ENCODE measurements around the gene ACTN4. TPM values are rescaled to one million over a fixed set of nuclear protein-coding genes. Genes with fewer than 3 reads are reported as not detected.

ACTN4 gene
- total and polyA plus RNA-seq, 2 experiments from 2014 or later: 68.9 to 427 TPM

GRCh38 chr19:38729653-38730469, 82.4 kb downstream of the ACTN4 start:
- Mint-ChIP-seq H3K27me3 (ENCODE audit: insufficient read depth, low read depth, poor library complexity) (peaks cover 38% of the 10 kb centered on the region), H3K9me3 (no peaks in the 10 kb centered on the region), H3K4me1 (peaks cover 17% of the 10 kb centered on the region), H3K4me3 (no peak overlapping the region; the same call in 2 of the 3 replicates), H3K36me3 (ENCODE audit: low read depth) (peaks cover 55% of the 10 kb centered on the region), H3K27ac (peak overlapping the region; percentile 92)
- peaks cover 17% of the 10 kb centered on the region for H3K36me3 ChIP-seq (ENCODE audit: insufficient read depth)
- peaks cover 9% of the 10 kb centered on the region for H3K4me1 ChIP-seq (ENCODE audit: insufficient read depth)
- peaks cover 6% of the 10 kb centered on the region for H4K20me1 ChIP-seq (replicated peaks; ENCODE audit: insufficient read depth)
- no peaks in the 10 kb centered on the region for H3K27me3 ChIP-seq (ENCODE audit: insufficient read depth)
- peak; percentile 89 for ATAC-seq
- peak; percentile 91 for DNase-seq (ENCODE audit: low spot score)
- no peak overlapping the region for H3K27ac ChIP-seq (ENCODE audit: low read depth)
- H3K9me2 ChIP-seq (ENCODE audit: insufficient read depth): no peaks in the 10 kb centered on the region
- H3K4me2 ChIP-seq: no peak overlapping the region
- TF ChIP-seq ZNF331 (CRISPR knock-in tag; IDR thresholded peaks at IDR 0.05; ENCODE audit: low read depth) (no peak), POLR2AphosphoS5 (IDR thresholded peaks at IDR 0.05; ENCODE audit: low read depth) (peak; percentile 30; the same call in 1 of the 2 replicates)
- TF ChIP-seq, protein P1, sequence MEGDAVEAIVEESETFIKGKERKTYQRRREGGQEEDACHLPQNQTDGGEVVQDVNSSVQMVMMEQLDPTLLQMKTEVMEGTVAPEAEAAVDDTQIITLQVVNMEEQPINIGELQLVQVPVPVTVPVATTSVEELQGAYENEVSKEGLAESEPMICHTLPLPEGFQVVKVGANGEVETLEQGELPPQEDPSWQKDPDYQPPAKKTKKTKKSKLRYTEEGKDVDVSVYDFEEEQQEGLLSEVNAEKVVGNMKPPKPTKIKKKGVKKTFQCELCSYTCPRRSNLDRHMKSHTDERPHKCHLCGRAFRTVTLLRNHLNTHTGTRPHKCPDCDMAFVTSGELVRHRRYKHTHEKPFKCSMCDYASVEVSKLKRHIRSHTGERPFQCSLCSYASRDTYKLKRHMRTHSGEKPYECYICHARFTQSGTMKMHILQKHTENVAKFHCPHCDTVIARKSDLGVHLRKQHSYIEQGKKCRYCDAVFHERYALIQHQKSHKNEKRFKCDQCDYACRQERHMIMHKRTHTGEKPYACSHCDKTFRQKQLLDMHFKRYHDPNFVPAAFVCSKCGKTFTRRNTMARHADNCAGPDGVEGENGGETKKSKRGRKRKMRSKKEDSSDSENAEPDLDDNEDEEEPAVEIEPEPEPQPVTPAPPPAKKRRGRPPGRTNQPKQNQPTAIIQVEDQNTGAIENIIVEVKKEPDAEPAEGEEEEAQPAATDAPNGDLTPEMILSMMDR (conservative IDR thresholded peaks at IDR 0.05; ENCODE audit: low read depth in 2 of 2): peak; percentile 78 to 96
- peaks cover 26% of the 10 kb centered on the region; the same call in 1 of the 2 replicates for H3F3A ChIP-seq (replicated peaks; ENCODE audit: low read depth)
- no peak overlapping the region for H3K4me3 ChIP-seq
- no peak overlapping the region for H2AFZ ChIP-seq
- no peaks in the 10 kb centered on the region for H3K79me2 ChIP-seq (replicated peaks; ENCODE audit: insufficient read depth)

GRCh38 chr19:38730470-38730730, 83.0 kb downstream of the ACTN4 start:
- peaks cover 21% of the 10 kb centered on the region; the same call in 1 of the 2 replicates for H3F3A ChIP-seq (replicated peaks; ENCODE audit: low read depth)
- Mint-ChIP-seq H3K9me3 (no peaks in the 10 kb centered on the region), H3K36me3 (ENCODE audit: low read depth) (peaks cover 50% of the 10 kb centered on the region), H3K27ac (no peak overlapping the region), H3K4me3 (no peak overlapping the region), H3K27me3 (ENCODE audit: insufficient read depth, low read depth, poor library complexity) (peaks cover 43% of the 10 kb centered on the region), H3K4me1 (peaks cover 20% of the 10 kb centered on the region)
- H3K27ac ChIP-seq (ENCODE audit: low read depth): no peak overlapping the region
- peaks cover 13% of the 10 kb centered on the region for H3K36me3 ChIP-seq (ENCODE audit: insufficient read depth)
- DNase-seq (ENCODE audit: low spot score) (no peak), ATAC-seq (no peak)
- H2AFZ ChIP-seq: no peak overlapping the region
- H3K9me2 ChIP-seq (ENCODE audit: insufficient read depth): no peaks in the 10 kb centered on the region
- peaks cover 13% of the 10 kb centered on the region for H3K4me1 ChIP-seq (ENCODE audit: insufficient read depth)
- H3K27me3 ChIP-seq (ENCODE audit: insufficient read depth): no peaks in the 10 kb centered on the region
- H4K20me1 ChIP-seq (replicated peaks; ENCODE audit: insufficient read depth): peaks cover 6% of the 10 kb centered on the region
- no peaks in the 10 kb centered on the region for H3K79me2 ChIP-seq (replicated peaks; ENCODE audit: insufficient read depth)
- H3K4me2 ChIP-seq: no peak overlapping the region
- H3K4me3 ChIP-seq: no peak overlapping the region
- no peak for TF ChIP-seq ZNF462 (CRISPR knock-in tag; IDR thresholded peaks at IDR 0.05)
- no peak for TF ChIP-seq POLR2AphosphoS5 (IDR thresholded peaks at IDR 0.05; ENCODE audit: low read depth)
- no peak for TF ChIP-seq EZH2phosphoT487 (IDR thresholded peaks at IDR 0.05; ENCODE audit: unreplicated experiment)
- TF ChIP-seq, protein P2, sequence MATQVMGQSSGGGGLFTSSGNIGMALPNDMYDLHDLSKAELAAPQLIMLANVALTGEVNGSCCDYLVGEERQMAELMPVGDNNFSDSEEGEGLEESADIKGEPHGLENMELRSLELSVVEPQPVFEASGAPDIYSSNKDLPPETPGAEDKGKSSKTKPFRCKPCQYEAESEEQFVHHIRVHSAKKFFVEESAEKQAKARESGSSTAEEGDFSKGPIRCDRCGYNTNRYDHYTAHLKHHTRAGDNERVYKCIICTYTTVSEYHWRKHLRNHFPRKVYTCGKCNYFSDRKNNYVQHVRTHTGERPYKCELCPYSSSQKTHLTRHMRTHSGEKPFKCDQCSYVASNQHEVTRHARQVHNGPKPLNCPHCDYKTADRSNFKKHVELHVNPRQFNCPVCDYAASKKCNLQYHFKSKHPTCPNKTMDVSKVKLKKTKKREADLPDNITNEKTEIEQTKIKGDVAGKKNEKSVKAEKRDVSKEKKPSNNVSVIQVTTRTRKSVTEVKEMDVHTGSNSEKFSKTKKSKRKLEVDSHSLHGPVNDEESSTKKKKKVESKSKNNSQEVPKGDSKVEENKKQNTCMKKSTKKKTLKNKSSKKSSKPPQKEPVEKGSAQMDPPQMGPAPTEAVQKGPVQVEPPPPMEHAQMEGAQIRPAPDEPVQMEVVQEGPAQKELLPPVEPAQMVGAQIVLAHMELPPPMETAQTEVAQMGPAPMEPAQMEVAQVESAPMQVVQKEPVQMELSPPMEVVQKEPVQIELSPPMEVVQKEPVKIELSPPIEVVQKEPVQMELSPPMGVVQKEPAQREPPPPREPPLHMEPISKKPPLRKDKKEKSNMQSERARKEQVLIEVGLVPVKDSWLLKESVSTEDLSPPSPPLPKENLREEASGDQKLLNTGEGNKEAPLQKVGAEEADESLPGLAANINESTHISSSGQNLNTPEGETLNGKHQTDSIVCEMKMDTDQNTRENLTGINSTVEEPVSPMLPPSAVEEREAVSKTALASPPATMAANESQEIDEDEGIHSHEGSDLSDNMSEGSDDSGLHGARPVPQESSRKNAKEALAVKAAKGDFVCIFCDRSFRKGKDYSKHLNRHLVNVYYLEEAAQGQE (IDR thresholded peaks at IDR 0.05; ENCODE audit: unreplicated experiment): no peak
- TF ChIP-seq ZNF331 (CRISPR knock-in tag; IDR thresholded peaks at IDR 0.05; ENCODE audit: low read depth): no peak
- TF ChIP-seq, protein P3, sequence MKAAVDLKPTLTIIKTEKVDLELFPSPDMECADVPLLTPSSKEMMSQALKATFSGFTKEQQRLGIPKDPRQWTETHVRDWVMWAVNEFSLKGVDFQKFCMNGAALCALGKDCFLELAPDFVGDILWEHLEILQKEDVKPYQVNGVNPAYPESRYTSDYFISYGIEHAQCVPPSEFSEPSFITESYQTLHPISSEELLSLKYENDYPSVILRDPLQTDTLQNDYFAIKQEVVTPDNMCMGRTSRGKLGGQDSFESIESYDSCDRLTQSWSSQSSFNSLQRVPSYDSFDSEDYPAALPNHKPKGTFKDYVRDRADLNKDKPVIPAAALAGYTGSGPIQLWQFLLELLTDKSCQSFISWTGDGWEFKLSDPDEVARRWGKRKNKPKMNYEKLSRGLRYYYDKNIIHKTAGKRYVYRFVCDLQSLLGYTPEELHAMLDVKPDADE (IDR thresholded peaks at IDR 0.05): no peak

Data from GM23338 (cell line).